H4 (cell line): ENCODE measurements around the gene PTPN22. TPM values are rescaled to one million over a fixed set of nuclear protein-coding genes. Genes with fewer than 3 reads are reported as not detected.

Experiments used
- total RNA-seq: library from RNA; depleted of rRNA; stranded (reverse); fragments of >200 nt; shearing (Covaris generic); gene quantifications from 2 replicates; pipeline ENCODE4 v1.2.3, GENCODE V29; 2014; rRNA removed

The PTPN22 gene
- total RNA-seq, 1 experiment from 2014 or later: 0.62 TPM

Other genes with a start within 250 kb of the PTPN22 start
- gene PHTF1, start 112.2 kb downstream of the PTPN22 start, total RNA-seq: 19.2 and 26.3 TPM in 2 replicates
- 2.5 and 3.2 TPM in 2 replicates for gene RSBN1, start 59.2 kb downstream of the PTPN22 start, total RNA-seq
- not detected in 2 replicates for gene BCL2L15, start 15.9 kb upstream of the PTPN22 start, total RNA-seq
- 6.9 and 9.4 TPM in 2 replicates for gene AP4B1, start 33.1 kb upstream of the PTPN22 start, total RNA-seq
- 5.7 and 6.0 TPM in 2 replicates for gene DCLRE1B, start 33.6 kb upstream of the PTPN22 start, total RNA-seq
- gene HIPK1, start 57.6 kb upstream of the PTPN22 start, total RNA-seq: 8.3 and 11.8 TPM in 2 replicates
- 8.4 and 12.6 TPM in 2 replicates for gene OLFML3, start 107.8 kb upstream of the PTPN22 start, total RNA-seq